ENCODE results near the gene ZBTB42.

- TF ChIP-seq, protein P1, sequence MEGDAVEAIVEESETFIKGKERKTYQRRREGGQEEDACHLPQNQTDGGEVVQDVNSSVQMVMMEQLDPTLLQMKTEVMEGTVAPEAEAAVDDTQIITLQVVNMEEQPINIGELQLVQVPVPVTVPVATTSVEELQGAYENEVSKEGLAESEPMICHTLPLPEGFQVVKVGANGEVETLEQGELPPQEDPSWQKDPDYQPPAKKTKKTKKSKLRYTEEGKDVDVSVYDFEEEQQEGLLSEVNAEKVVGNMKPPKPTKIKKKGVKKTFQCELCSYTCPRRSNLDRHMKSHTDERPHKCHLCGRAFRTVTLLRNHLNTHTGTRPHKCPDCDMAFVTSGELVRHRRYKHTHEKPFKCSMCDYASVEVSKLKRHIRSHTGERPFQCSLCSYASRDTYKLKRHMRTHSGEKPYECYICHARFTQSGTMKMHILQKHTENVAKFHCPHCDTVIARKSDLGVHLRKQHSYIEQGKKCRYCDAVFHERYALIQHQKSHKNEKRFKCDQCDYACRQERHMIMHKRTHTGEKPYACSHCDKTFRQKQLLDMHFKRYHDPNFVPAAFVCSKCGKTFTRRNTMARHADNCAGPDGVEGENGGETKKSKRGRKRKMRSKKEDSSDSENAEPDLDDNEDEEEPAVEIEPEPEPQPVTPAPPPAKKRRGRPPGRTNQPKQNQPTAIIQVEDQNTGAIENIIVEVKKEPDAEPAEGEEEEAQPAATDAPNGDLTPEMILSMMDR (conservative IDR thresholded peaks at IDR 0.05), result no peak
- no peak for TF ChIP-seq ZFX (IDR thresholded peaks at IDR 0.05)
These were observed 43.6 kb downstream of the ZBTB42 start for GRCh38 chr14:104844306-104845032.
